AG04449 (cell line): ENCODE data around the gene SCYGR5.

Experiments used
- CTCF ChIA-PET: fragments of 350-600 bp; formaldehyde crosslinking; extraction: SDS; loops from one replicate; lab custom pipeline; 2021; ENCODE audit warnings: antibody characterized with exemption; lab: Yijun Ruan, JAX
- POLR2A ChIA-PET: fragments of 400-600, 350-600 bp; formaldehyde crosslinking; extraction: SDS; loops from one replicate; lab custom pipeline; 2020; ENCODE audit warnings: antibody characterized with exemption, inconsistent platforms; lab: Yijun Ruan, JAX
- DNase-seq: peaks from one replicate; pipeline ENCODE4 v3.0.0-alpha.2; 2010; ENCODE audit warnings: low read depth, low spot score
- H3K4me3 ChIP-seq: 2 replicates; pipeline ENCODE4 v1.5.1; 2011; ENCODE audit warnings: low read depth, mild to moderate bottlenecking, control low read depth, low read length
- CTCF ChIP-seq: IDR thresholded peaks from one replicate; pipeline ENCODE4 v1.5.1; 2011; ENCODE audit warnings: mild to moderate bottlenecking, moderate library complexity, low read length, control low read depth, inconsistent platforms; ENCODE audit not compliant: insufficient read depth; ENCODE audit errors: missing control alignments

Gene SCYGR5

GRCh38 chr2:227629435-227629834 is 37.2 kb upstream of the SCYGR5 start:
- CTCF ChIA-PET: interaction anchor here (1.7 kb wide), 1 partner anchor 29 kb away, joined by 7 read pairs; no protein-coding TSS in a partner anchor
- DNase-seq: no peak
- TF ChIP-seq CTCF: no peak
- POLR2A ChIA-PET: no interaction called here
- H3K4me3 ChIP-seq: no peak overlapping the region

- TF ChIP-seq CTCF: no peak
- POLR2A ChIA-PET: no interaction called here
- DNase-seq: no peak
Measured at GRCh38 chr2:227630322-227630721, 36.3 kb upstream of the SCYGR5 start.

GRCh38 chr2:227632827-227633226 is 33.8 kb upstream of the SCYGR5 start:
- ChIA-PET POLR2A (no interaction called here), CTCF (interaction anchor here (4.9 kb wide), 1 partner anchor 26 kb away, joined by 21 read pairs; no protein-coding TSS in a partner anchor)
- no peak for TF ChIP-seq CTCF
- H3K4me3 ChIP-seq: no peak overlapping the region
- no peak for DNase-seq

More at GRCh38 chr2:227630322-227630721, 36.3 kb upstream of the SCYGR5 start:
- H3K4me3 ChIP-seq: no peak overlapping the region
- CTCF ChIA-PET: interaction anchor here (4.9 kb wide), 1 partner anchor 28 kb away, joined by 21 read pairs; no protein-coding TSS in a partner anchor

- CTCF ChIA-PET: interaction anchor here (2.1 to 4.9 kb wide), 2 partner anchors 24 to 132 kb away, joined by 6 to 21 read pairs; no protein-coding TSS in a partner anchor
- POLR2A ChIA-PET: no interaction called here
- no peak overlapping the region for H3K4me3 ChIP-seq
- TF ChIP-seq CTCF: no peak
- DNase-seq: no peak
Measured at GRCh38 chr2:227634201-227634600, 32.4 kb upstream of the SCYGR5 start.

GRCh38 chr2:227642656-227643055 is 23.9 kb upstream of the SCYGR5 start:
- H3K4me3 ChIP-seq: no peak overlapping the region
- ChIA-PET CTCF (no interaction called here), POLR2A (no interaction called here)
- no peak for DNase-seq
- TF ChIP-seq CTCF: no peak

GRCh38 chr2:227643990-227644551 is 22.5 kb upstream of the SCYGR5 start:
- no peak for DNase-seq
- no peak overlapping the region for H3K4me3 ChIP-seq
- no peak for TF ChIP-seq CTCF
- ChIA-PET CTCF (interaction anchor here (1.1 kb wide), 1 partner anchor 15 kb away, joined by 4 read pairs; no protein-coding TSS in a partner anchor), POLR2A (no interaction called here)
